ENCODE measurements around the gene HOXA1.

Gene HOXA1

GRCh38 chr7:27105301-27106031 lies 9.7 kb upstream of the HOXA1 start:
- no peak for DNase-seq (ENCODE audit: low read depth)

- no peak for DNase-seq (ENCODE audit: low read depth)
These were observed 8.7 kb upstream of the HOXA1 start for GRCh38 chr7:27104341-27105058.

- DNase-seq (ENCODE audit: low read depth) = no peak
These were observed 7.9 kb upstream of the HOXA1 start for GRCh38 chr7:27103489-27104226.

- no peak for DNase-seq (ENCODE audit: low read depth)
These were observed 7.0 kb upstream of the HOXA1 start, which contains the start of gene HOXA2 for GRCh38 chr7:27102581-27103442. Gene HOXA2, minus strand, starts transcription at chr7:27102683. Its CDS starts 183 bp downstream, at chr7:27102500.

- DNase-seq (ENCODE audit: low read depth) = no peak
These were observed 6.3 kb upstream of the HOXA1 start for GRCh38 chr7:27101957-27102580.

- no peak for DNase-seq (ENCODE audit: low read depth)
These were observed 5.6 kb upstream of the HOXA1 start for GRCh38 chr7:27101171-27101956.

GRCh38 chr7:27100694-27101170 lies 4.9 kb upstream of the HOXA1 start:
- no peak for DNase-seq (ENCODE audit: low read depth)

- no peak for DNase-seq (ENCODE audit: low read depth)
These were observed 3.9 kb upstream of the HOXA1 start for GRCh38 chr7:27099453-27100370.

- no peak for DNase-seq (ENCODE audit: low read depth)
These were observed 3.0 kb upstream of the HOXA1 start for GRCh38 chr7:27098578-27099451.

GRCh38 chr7:27097686-27098577 lies 2.1 kb upstream of the HOXA1 start:
- no peak for DNase-seq (ENCODE audit: low read depth)

GRCh38 chr7:27096768-27097514 lies 1.1 kb upstream of the HOXA1 start:
- no peak for DNase-seq (ENCODE audit: low read depth)

GRCh38 chr7:27095050-27095896 lies 527 bp downstream of the HOXA1 start:
- DNase-seq (ENCODE audit: low read depth) = no peak

- no peak for DNase-seq (ENCODE audit: low read depth)
These were observed 1.3 kb downstream of the HOXA1 start for GRCh38 chr7:27094304-27095049.

GRCh38 chr7:27093184-27093895 lies 2.5 kb downstream of the HOXA1 start:
- no peak for DNase-seq (ENCODE audit: low read depth)

Measured in activated T-helper 1 cell treated with Interleukin-2 at 50 U/mL for 16 hours (primary cell).